Mesenchymal stem cell (in vitro differentiated cells and primary cell): ENCODE data around the gene TLL1.

ENCODE experiments used
- DNase-seq: peaks from one replicate; pipeline ENCODE4 v3.0.0-alpha.2; 2013
- H2AFZ ChIP-seq: one replicate; pipeline ENCODE4 v1.6.1; 2013; ENCODE audit warnings: low read depth, mild to moderate bottlenecking, control low read depth, inconsistent platforms, low read length, moderate library complexity
- H2AK5ac ChIP-seq: 2 replicates; pipeline ENCODE4 v1.6.1; 2013; ENCODE audit warnings: low read length, moderate library complexity, mild to moderate bottlenecking, inconsistent platforms; ENCODE audit not compliant: severe bottlenecking
- H2BK120ac ChIP-seq: one replicate; pipeline ENCODE4 v1.6.1; 2013; ENCODE audit warnings: low read depth, mild to moderate bottlenecking, inconsistent platforms, low read length, moderate library complexity
- H2BK12ac ChIP-seq, 2 experiments: one replicate each; pipeline ENCODE4 v1.6.1; 2013; ENCODE audit warnings: inconsistent platforms in 2 of 2, low read length in 2 of 2, mild to moderate bottlenecking in 2 of 2, moderate library complexity in 2 of 2, control low read depth in 1 of 2
- H2BK15ac ChIP-seq: one replicate; pipeline ENCODE4 v1.6.1; 2013; ENCODE audit warnings: mild to moderate bottlenecking, low read depth, inconsistent platforms; ENCODE audit not compliant: poor library complexity, severe bottlenecking
- H2BK5ac ChIP-seq: 2 replicates; pipeline ENCODE4 v1.6.1; 2013; ENCODE audit warnings: low read depth, mild to moderate bottlenecking, low read length, control low read depth, inconsistent platforms; ENCODE audit not compliant: poor library complexity, severe bottlenecking
- H3K14ac ChIP-seq, 2 experiments: one replicate each; pipeline ENCODE4 v1.6.1; 2013; ENCODE audit warnings: inconsistent platforms in 2 of 2, low read length in 2 of 2, control low read depth in 1 of 2, mild to moderate bottlenecking in 1 of 2, moderate library complexity in 1 of 2
- H3K18ac ChIP-seq, 2 experiments: one replicate each; pipeline ENCODE4 v1.6.1; 2013; ENCODE audit warnings: inconsistent platforms in 2 of 2, low read length in 2 of 2, control low read depth in 1 of 2, low read depth in 1 of 2, mild to moderate bottlenecking in 1 of 2
- H3K23ac ChIP-seq, 2 experiments: one replicate each; pipeline ENCODE4 v1.6.1; 2013; ENCODE audit warnings: inconsistent platforms in 2 of 2, low read length in 2 of 2, mild to moderate bottlenecking in 2 of 2, moderate library complexity in 2 of 2, control low read depth in 1 of 2
- H3K27ac ChIP-seq: 2 replicates; pipeline ENCODE4 v1.5.1; 2013; ENCODE audit warnings: mild to moderate bottlenecking, moderate library complexity, low read length, control low read depth, inconsistent platforms; ENCODE audit not compliant: poor library complexity, severe bottlenecking
- H3K27me3 ChIP-seq, 2 experiments: 2 replicates each; pipeline versions ENCODE4 v1.6.1 to v1.7.0; 2013; ENCODE audit warnings: low read length in 2 of 2, mild to moderate bottlenecking in 2 of 2, moderate library complexity in 2 of 2, control low read depth in 1 of 2, inconsistent platforms in 1 of 2; ENCODE audit not compliant: control insufficient read depth in 1 of 2, insufficient read depth in 1 of 2
- H3K36me3 ChIP-seq, 2 experiments: 2 replicates each; pipeline versions ENCODE4 v1.6.1 to v1.7.0; 2013; ENCODE audit warnings: low read length in 2 of 2, control low read depth in 1 of 2, inconsistent platforms in 1 of 2, low read depth in 1 of 2, mild to moderate bottlenecking in 1 of 2; ENCODE audit not compliant: insufficient read depth in 2 of 2, control insufficient read depth in 1 of 2
- H3K4ac ChIP-seq, 2 experiments: one replicate each; pipeline ENCODE4 v1.6.1; 2013; ENCODE audit warnings: inconsistent platforms in 2 of 2, low read length in 2 of 2, mild to moderate bottlenecking in 2 of 2, moderate library complexity in 2 of 2, control low read depth in 1 of 2, low read depth in 1 of 2
- H3K4me1 ChIP-seq: 2 replicates; pipeline ENCODE4 v1.6.1; 2013; ENCODE audit warnings: low read depth, low read length, control low read depth; ENCODE audit not compliant: control insufficient read depth, insufficient read depth
- H3K4me2 ChIP-seq: 2 replicates; pipeline ENCODE4 v1.6.1; 2013; ENCODE audit warnings: low read length, mild to moderate bottlenecking, inconsistent platforms; ENCODE audit not compliant: poor library complexity, severe bottlenecking
- H3K4me3 ChIP-seq, 2 experiments: 2 replicates each; pipeline versions ENCODE4 v1.5.1 to v1.7.0; 2013; ENCODE audit warnings: low read length in 2 of 2, mild to moderate bottlenecking in 2 of 2, control low read depth in 1 of 2, low read depth in 1 of 2; ENCODE audit not compliant: insufficient read depth in 1 of 2
- H3K79me1 ChIP-seq: replicated peaks from 2 replicates; pipeline ENCODE4 v1.6.1; 2013; ENCODE audit warnings: mild to moderate bottlenecking, control low read depth, low read length, inconsistent platforms; ENCODE audit not compliant: poor library complexity, severe bottlenecking
- H3K9ac ChIP-seq: 2 replicates; pipeline ENCODE4 v1.7.0; 2013; ENCODE audit warnings: mild to moderate bottlenecking, low read length, moderate library complexity
- H3K9me3 ChIP-seq: 2 replicates; pipeline ENCODE4 v1.7.0; 2013; ENCODE audit warnings: mild to moderate bottlenecking, low read length; ENCODE audit not compliant: control insufficient read depth
- H4K8ac ChIP-seq: one replicate; pipeline ENCODE4 v1.6.1; 2013; ENCODE audit warnings: inconsistent platforms, mild to moderate bottlenecking, low read length, moderate library complexity
- H4K91ac ChIP-seq: one replicate; pipeline ENCODE4 v1.6.1; 2013; ENCODE audit warnings: mild to moderate bottlenecking, low read length, inconsistent platforms
- WGBS: methylation state at CpG from one replicate; pipeline ENCODE4 v1.1.7; 2013; ENCODE audit warnings: mixed read lengths; 5-methylcytosine and 5-hydroxymethylcytosine counted together

Gene TLL1

GRCh38 chr4:166044871-166045270 lies 171.8 kb downstream of the TLL1 start:
- Histone ChIP-seq H3K9ac (no peak overlapping the region), H3K27ac (no peak overlapping the region), H4K91ac (no peak overlapping the region), H3K4ac (no peak overlapping the region), H2BK120ac (no peak overlapping the region), H2BK5ac (no peak overlapping the region), H2AFZ (no peak overlapping the region), H2BK15ac (no peak overlapping the region), H2AK5ac (no peak overlapping the region), H3K27me3 (no peaks in the 10 kb centered on the region), H3K79me1 (no peaks in the 10 kb centered on the region), H3K36me3 (no peaks in the 10 kb centered on the region), H3K4me2 (no peak overlapping the region), H3K23ac (no peak overlapping the region), H3K14ac (no peak overlapping the region), H3K4me3 (no peak overlapping the region), H3K18ac (no peak overlapping the region), H2BK12ac (no peak overlapping the region), H4K8ac (no peak overlapping the region), H3K4me1 (no peaks in the 10 kb centered on the region), H3K9me3 (no peaks in the 10 kb centered on the region)
- DNase-seq: no peak

- Histone ChIP-seq H3K23ac (no peak overlapping the region), H2BK5ac (no peak overlapping the region), H3K27ac (no peak overlapping the region), H3K9ac (no peak overlapping the region), H3K36me3 (no peaks in the 10 kb centered on the region), H2AFZ (no peak overlapping the region), H3K27me3 (no peaks in the 10 kb centered on the region), H3K4me2 (no peak overlapping the region), H3K4me3 (no peak overlapping the region), H3K18ac (no peak overlapping the region), H2AK5ac (no peak overlapping the region), H3K9me3 (no peaks in the 10 kb centered on the region), H3K14ac (no peak overlapping the region), H3K4me1 (no peaks in the 10 kb centered on the region), H4K91ac (no peak overlapping the region), H4K8ac (no peak overlapping the region), H2BK15ac (no peak overlapping the region), H2BK12ac (no peak overlapping the region), H3K79me1 (no peaks in the 10 kb centered on the region), H3K4ac (no peak overlapping the region), H2BK120ac (no peak overlapping the region)
- 80% methylated on average over 9 of the region's 9 CpGs for WGBS
- no peak for DNase-seq
Measured at GRCh38 chr4:166045457-166045856, 172.4 kb downstream of the TLL1 start.

GRCh38 chr4:166049036-166049435 lies 176.0 kb downstream of the TLL1 start:
- H2AFZ ChIP-seq: no peak overlapping the region
- H3K4me3 ChIP-seq: no peak overlapping the region
- no peak overlapping the region for H3K14ac ChIP-seq
- no peaks in the 10 kb centered on the region for H3K9me3 ChIP-seq
- H2AK5ac ChIP-seq: no peak overlapping the region
- H3K4ac ChIP-seq: no peak overlapping the region
- no peak overlapping the region for H2BK5ac ChIP-seq
- no peak overlapping the region for H3K27ac ChIP-seq
- H3K4me2 ChIP-seq: no peak overlapping the region
- DNase-seq: no peak
- H3K23ac ChIP-seq: no peak overlapping the region
- no peaks in the 10 kb centered on the region for H3K27me3 ChIP-seq
- H2BK12ac ChIP-seq: no peak overlapping the region
- no peak overlapping the region for H3K18ac ChIP-seq
- H3K36me3 ChIP-seq: no peaks in the 10 kb centered on the region
- 85% methylated on average over 3 of the region's 5 CpGs for WGBS
- no peak overlapping the region for H2BK120ac ChIP-seq
- no peak overlapping the region for H4K91ac ChIP-seq
- H3K4me1 ChIP-seq: no peaks in the 10 kb centered on the region
- H2BK15ac ChIP-seq: no peak overlapping the region
- H3K9ac ChIP-seq: no peak overlapping the region
- H3K79me1 ChIP-seq: no peaks in the 10 kb centered on the region
- H4K8ac ChIP-seq: no peak overlapping the region

GRCh38 chr4:166064721-166065120 lies 191.7 kb downstream of the TLL1 start:
- Histone ChIP-seq H4K91ac (no peak overlapping the region), H4K8ac (no peak overlapping the region), H3K27ac (no peak overlapping the region), H2BK120ac (no peak overlapping the region), H2BK12ac (no peak overlapping the region), H3K14ac (no peak overlapping the region), H3K36me3 (no peaks in the 10 kb centered on the region), H2BK5ac (no peak overlapping the region), H3K18ac (no peak overlapping the region), H3K79me1 (no peaks in the 10 kb centered on the region), H3K9ac (no peak overlapping the region), H2AK5ac (no peak overlapping the region), H2AFZ (no peak overlapping the region), H3K27me3 (no peaks in the 10 kb centered on the region), H2BK15ac (no peak overlapping the region), H3K23ac (no peak overlapping the region), H3K4me1 (no peaks in the 10 kb centered on the region), H3K4ac (no peak overlapping the region), H3K4me2 (no peak overlapping the region), H3K4me3 (no peak overlapping the region), H3K9me3 (no peaks in the 10 kb centered on the region)
- DNase-seq: no peak
